Heart left ventricle (tissue), 13 donors: Measurements from ENCODE around the gene DISP2.

Experiments used
- POLR2A ChIP-seq, 2 donors: fragments of 450-650 bp; IDR thresholded peaks; one replicate each; pipeline ENCODE4 v1.6.1; 2017; ENCODE audit warnings: antibody characterized with exemption in 2 of 2, mild to moderate bottlenecking in 2 of 2, moderate library complexity in 2 of 2
- TF ChIP-seq, protein P1 (sequence below), 12 donors: fragments of 200-600 bp; sonication (generic) in 4 of 12; IDR thresholded peaks; one replicate each; pipeline versions ENCODE4 v1.5.0 to v1.8.0; 2018 to 2022; ENCODE audit warnings: antibody characterized with exemption in 12 of 12, mild to moderate bottlenecking in 5 of 12
- donor health status: ischemic (EF 13 %, LVEDD 7.1; RV severe dilation, severe dysfunction).
- donor health status: DM: no; HTN: yes; CAD: no.
- donor health status: DM: no; HTN: no; CAD: no.
- donor health status: ischemic (EF 25% LVEDD 6.9; RV normal size, moderate dysfunction).
- donor health status: ischemic (EF 25% LVEDD 5.7; RV mildly dilated, moderate dysfunction).
- donor health status: ischemic (EF 35%, LVEDD 5.7; RV mildly dilated, moderate dysfunction).
- donor health status: nonischemic (EF 11% LVEDD 7.7; RV severe dilation, severe dysfunction).
- donor health status: DM: yes; HTN: yes; CAD: no.
- donor health status: PGD.
- donor health status: ischemic (EF 29% LVEDD 5.4; RV normal size, mild dysfunction).
- donor health status: nonischemic (EF 23%, LVEDD 6.1; RV moderate dilation, normal function).

DNA sequence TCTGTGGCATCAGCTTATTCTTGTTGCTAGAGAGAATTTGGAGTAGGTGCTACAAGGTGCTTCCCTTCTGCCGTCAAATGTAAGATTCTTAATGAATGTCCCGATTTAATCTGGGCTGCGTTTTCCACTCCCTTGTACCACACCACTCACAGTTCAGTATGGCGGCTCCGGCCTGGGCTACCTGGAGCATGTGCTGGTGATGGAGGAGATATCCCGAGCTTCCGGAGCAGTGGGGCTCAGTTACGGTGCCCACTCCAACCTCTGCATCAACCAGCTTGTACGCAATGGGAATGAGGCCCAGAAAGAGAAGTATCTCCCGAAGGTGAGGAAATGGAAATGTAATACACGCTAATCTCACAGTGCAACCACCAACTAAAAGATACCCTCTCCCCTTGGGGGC, 52.5 kb downstream of the DISP2 start:
- TF ChIP-seq, protein P1, sequence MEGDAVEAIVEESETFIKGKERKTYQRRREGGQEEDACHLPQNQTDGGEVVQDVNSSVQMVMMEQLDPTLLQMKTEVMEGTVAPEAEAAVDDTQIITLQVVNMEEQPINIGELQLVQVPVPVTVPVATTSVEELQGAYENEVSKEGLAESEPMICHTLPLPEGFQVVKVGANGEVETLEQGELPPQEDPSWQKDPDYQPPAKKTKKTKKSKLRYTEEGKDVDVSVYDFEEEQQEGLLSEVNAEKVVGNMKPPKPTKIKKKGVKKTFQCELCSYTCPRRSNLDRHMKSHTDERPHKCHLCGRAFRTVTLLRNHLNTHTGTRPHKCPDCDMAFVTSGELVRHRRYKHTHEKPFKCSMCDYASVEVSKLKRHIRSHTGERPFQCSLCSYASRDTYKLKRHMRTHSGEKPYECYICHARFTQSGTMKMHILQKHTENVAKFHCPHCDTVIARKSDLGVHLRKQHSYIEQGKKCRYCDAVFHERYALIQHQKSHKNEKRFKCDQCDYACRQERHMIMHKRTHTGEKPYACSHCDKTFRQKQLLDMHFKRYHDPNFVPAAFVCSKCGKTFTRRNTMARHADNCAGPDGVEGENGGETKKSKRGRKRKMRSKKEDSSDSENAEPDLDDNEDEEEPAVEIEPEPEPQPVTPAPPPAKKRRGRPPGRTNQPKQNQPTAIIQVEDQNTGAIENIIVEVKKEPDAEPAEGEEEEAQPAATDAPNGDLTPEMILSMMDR (IDR thresholded peaks at IDR 0.05), result no peak
- TF ChIP-seq POLR2A (IDR thresholded peaks at IDR 0.05), result no peak
